Smooth muscle cell (in vitro differentiated cells): ENCODE results near the gene ABCC2. TPM values are rescaled to one million over a fixed set of nuclear protein-coding genes. Genes with fewer than 3 reads are reported as not detected.

Source experiments
- DNase-seq: peaks from one replicate; lab custom pipeline; 2025; ENCODE audit not compliant: unreplicated experiment; lab: John Stamatoyannopoulos, UW
- H2AFZ ChIP-seq: fragments of 200-600 bp; sonication (generic); 2 replicates; pipeline ENCODE4 v1.6.0; 2016; ENCODE audit warnings: antibody characterized with exemption, low read depth, mild to moderate bottlenecking
- H3F3A ChIP-seq: fragments of 200-600 bp; sonication (generic); 2 replicates; pipeline ENCODE4 v1.6.0; 2017; ENCODE audit warnings: antibody characterized with exemption, low read depth
- H3K27ac ChIP-seq: fragments of 200-600 bp; sonication (generic); 2 replicates; pipeline ENCODE4 v1.5.1; 2016; ENCODE audit warnings: low read depth, mild to moderate bottlenecking
- H3K27me3 ChIP-seq: fragments of 200-600 bp; sonication (generic); 2 replicates; pipeline ENCODE4 v1.6.1; 2016; ENCODE audit warnings: low read depth, mild to moderate bottlenecking
- H3K36me3 ChIP-seq: fragments of 200-600 bp; sonication (generic); 2 replicates; pipeline ENCODE4 v1.5.1; 2016; ENCODE audit warnings: low read depth
- H3K4me1 ChIP-seq: fragments of 200-600 bp; sonication (generic); 2 replicates; pipeline ENCODE4 v1.5.1; 2016; ENCODE audit warnings: low read depth
- H3K4me2 ChIP-seq: fragments of 200-600 bp; sonication (generic); 2 replicates; pipeline ENCODE4 v1.6.0; 2016; ENCODE audit warnings: mild to moderate bottlenecking
- H3K4me3 ChIP-seq: fragments of 200-600 bp; sonication (generic); 2 replicates; pipeline ENCODE4 v1.5.1; 2016; ENCODE audit warnings: mild to moderate bottlenecking
- H3K79me2 ChIP-seq: fragments of 200-600 bp; sonication (generic); 2 replicates; pipeline ENCODE4 v1.6.0; 2016; ENCODE audit warnings: low read depth, mild to moderate bottlenecking
- H3K9ac ChIP-seq: fragments of 200-600 bp; sonication (generic); 2 replicates; pipeline ENCODE4 v1.6.0; 2016; ENCODE audit warnings: low read depth
- H3K9me3 ChIP-seq: fragments of 200-600 bp; sonication (generic); replicated peaks from 2 replicates; pipeline ENCODE4 v1.5.1; 2016; ENCODE audit warnings: low read depth
- H4K20me1 ChIP-seq: fragments of 200-600 bp; sonication (generic); 2 replicates; pipeline ENCODE4 v1.6.0; 2016; ENCODE audit warnings: low read depth
- WGBS: methylation state at CpG from one replicate; pipeline ENCODE4 v1.1.7; 2016; ENCODE audit warnings: low lambda C conversion rate; 5-methylcytosine and 5-hydroxymethylcytosine counted together
- polyA plus RNA-seq: library from polyadenylated mRNA; unstranded; fragments of >200 nt; fragmentation: Nextera tagmentation; extraction: Ambion mirVana; gene quantifications from 2 replicates; pipeline ENCODE4 v1.2.1, GENCODE V29; 2016
- total RNA-seq: library from RNA; depleted of rRNA; stranded (reverse); fragments of >200 nt; gene quantifications from 2 replicates; pipeline ENCODE4 v1.2.3, GENCODE V29; 2014
- TF ChIP-seq, protein P1 (sequence below): fragments of 200-600 bp; sonication (generic); IDR thresholded peaks from 2 replicates; pipeline ENCODE4 v1.5.1; 2017; ENCODE audit warnings: borderline replicate concordance, mild to moderate bottlenecking, antibody characterized with exemption; ENCODE audit not compliant: insufficient read depth, poor library complexity, severe bottlenecking

ABCC2 gene
- total and polyA plus RNA-seq, 2 experiments from 2014 or later: 0.36 to 3.0 TPM

DNA sequence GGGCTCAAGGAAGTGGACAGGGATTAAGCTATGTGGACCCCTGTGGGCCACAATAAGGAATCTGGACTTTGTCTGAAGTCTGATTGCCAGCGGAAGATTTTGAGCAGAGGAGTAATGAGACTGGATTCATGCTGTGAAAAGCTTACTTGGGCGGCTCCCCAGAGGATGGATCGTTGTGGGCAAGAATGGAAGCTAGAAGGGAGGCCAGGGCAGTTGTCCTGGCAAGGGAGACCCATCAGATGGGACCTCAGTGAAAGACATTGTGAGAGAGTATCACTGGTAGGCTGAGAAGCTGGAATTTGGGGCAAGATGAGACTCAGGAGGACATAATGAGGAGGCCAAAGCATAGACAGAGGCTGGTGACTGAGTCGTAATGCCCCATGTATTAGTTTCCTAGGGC, 15.6 kb downstream of the ABCC2 start:
- Histone ChIP-seq H2AFZ (no peak overlapping the region), H3K4me1 (no peaks in the 10 kb centered on the region), H3K9ac (no peak overlapping the region), H4K20me1 (no peaks in the 10 kb centered on the region), H3K36me3 (no peaks in the 10 kb centered on the region), H3F3A (no peaks in the 10 kb centered on the region), H3K27me3 (peaks cover 4% of the 10 kb centered on the region), H3K79me2 (no peaks in the 10 kb centered on the region), H3K4me2 (no peak overlapping the region), H3K9me3 (no peaks in the 10 kb centered on the region), H3K27ac (no peak overlapping the region), H3K4me3 (no peak overlapping the region)
- DNase-seq: no peak
- 99% methylated on average over 4 of the region's 4 CpGs for WGBS
- TF ChIP-seq, protein P1, sequence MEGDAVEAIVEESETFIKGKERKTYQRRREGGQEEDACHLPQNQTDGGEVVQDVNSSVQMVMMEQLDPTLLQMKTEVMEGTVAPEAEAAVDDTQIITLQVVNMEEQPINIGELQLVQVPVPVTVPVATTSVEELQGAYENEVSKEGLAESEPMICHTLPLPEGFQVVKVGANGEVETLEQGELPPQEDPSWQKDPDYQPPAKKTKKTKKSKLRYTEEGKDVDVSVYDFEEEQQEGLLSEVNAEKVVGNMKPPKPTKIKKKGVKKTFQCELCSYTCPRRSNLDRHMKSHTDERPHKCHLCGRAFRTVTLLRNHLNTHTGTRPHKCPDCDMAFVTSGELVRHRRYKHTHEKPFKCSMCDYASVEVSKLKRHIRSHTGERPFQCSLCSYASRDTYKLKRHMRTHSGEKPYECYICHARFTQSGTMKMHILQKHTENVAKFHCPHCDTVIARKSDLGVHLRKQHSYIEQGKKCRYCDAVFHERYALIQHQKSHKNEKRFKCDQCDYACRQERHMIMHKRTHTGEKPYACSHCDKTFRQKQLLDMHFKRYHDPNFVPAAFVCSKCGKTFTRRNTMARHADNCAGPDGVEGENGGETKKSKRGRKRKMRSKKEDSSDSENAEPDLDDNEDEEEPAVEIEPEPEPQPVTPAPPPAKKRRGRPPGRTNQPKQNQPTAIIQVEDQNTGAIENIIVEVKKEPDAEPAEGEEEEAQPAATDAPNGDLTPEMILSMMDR: no peak

DNA sequence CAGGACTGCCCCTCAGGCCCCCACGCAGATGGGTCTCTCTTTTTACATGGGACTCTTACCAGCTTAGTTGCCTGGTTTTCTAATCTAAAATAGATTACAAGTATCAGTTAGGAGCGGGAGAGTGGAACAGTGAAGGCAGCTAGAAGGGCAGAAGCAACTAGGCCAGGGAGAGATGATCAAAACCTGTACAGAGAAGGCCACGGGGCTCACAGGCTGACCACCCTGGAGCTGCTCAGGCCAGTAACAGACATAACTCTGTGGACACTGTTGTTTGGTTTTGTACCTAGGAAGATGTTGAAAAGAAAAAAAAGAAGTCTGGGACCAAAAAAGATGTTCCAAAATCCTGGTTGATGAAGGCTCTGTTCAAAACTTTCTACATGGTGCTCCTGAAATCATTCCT, 16.5 kb downstream of the ABCC2 start:
- no peak overlapping the region for H2AFZ ChIP-seq
- no peak for DNase-seq
- H3K27me3 ChIP-seq: peaks cover 6% of the 10 kb centered on the region
- no peaks in the 10 kb centered on the region for H3F3A ChIP-seq
- no peak overlapping the region for H3K4me2 ChIP-seq
- no peaks in the 10 kb centered on the region for H3K4me1 ChIP-seq
- H3K36me3 ChIP-seq: no peaks in the 10 kb centered on the region
- no peaks in the 10 kb centered on the region for H4K20me1 ChIP-seq
- H3K9me3 ChIP-seq: no peaks in the 10 kb centered on the region
- no peak overlapping the region for H3K9ac ChIP-seq
- TF ChIP-seq, protein P1: no peak
- 91% methylated on average over 3 of the region's 3 CpGs for WGBS
- H3K27ac ChIP-seq: no peak overlapping the region
- no peaks in the 10 kb centered on the region for H3K79me2 ChIP-seq
- no peak overlapping the region for H3K4me3 ChIP-seq

DNA sequence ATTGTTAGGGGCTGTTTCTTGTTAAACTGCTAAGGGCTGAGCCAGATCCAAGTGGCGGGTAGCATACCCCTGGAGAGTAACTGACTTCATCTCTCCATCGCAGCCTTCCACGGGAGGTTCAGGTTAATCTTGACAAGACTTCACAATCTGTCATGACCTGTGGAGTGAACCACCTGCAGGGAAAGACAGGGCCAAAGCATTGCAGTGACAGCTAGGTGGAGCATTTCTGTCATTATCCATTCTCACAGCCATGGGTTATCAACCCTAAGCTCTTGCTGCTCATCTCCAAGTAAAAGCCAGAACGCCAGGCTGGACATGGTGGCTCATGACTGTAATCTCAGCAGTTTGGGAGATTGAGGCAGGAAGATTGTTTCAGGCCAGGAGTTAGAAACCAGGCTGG, 17.2 kb downstream of the ABCC2 start:
- H3K36me3 ChIP-seq: no peaks in the 10 kb centered on the region
- H3K4me2 ChIP-seq: no peak overlapping the region
- WGBS: 85% methylated on average over 4 of the region's 4 CpGs
- no peaks in the 10 kb centered on the region for H3K4me1 ChIP-seq
- TF ChIP-seq, protein P1: no peak
- H3F3A ChIP-seq: no peaks in the 10 kb centered on the region
- no peaks in the 10 kb centered on the region for H4K20me1 ChIP-seq
- no peaks in the 10 kb centered on the region for H3K79me2 ChIP-seq
- H3K9ac ChIP-seq: no peak overlapping the region
- H3K9me3 ChIP-seq: no peaks in the 10 kb centered on the region
- H3K4me3 ChIP-seq: no peak overlapping the region
- no peak overlapping the region for H3K27ac ChIP-seq
- H3K27me3 ChIP-seq: peaks cover 9% of the 10 kb centered on the region
- no peak overlapping the region for H2AFZ ChIP-seq
- DNase-seq: no peak

DNA sequence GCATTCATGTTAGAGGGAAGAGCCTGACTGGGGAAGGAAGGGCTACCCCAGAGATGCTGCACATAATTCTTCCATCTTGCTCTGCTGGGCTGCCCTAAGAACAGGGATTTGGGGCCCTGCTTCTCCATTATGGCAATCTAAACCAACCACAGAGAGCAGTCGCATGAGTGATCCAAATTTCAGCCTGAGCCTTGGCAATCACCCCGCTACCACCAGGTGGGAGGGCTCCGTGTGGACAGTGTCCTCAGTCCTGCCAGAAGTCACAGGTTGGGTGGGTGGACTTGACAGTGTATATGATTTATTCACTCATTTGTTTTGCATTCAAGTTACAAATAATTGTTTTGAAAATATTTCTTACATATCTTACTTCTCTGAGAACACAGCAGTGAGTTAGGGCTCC, 22.0 kb downstream of the ABCC2 start:
- no peak overlapping the region for H3K4me2 ChIP-seq
- DNase-seq: no peak
- no peak overlapping the region for H3K4me3 ChIP-seq
- WGBS: 95% methylated on average over 3 of the region's 3 CpGs
- H3K79me2 ChIP-seq: no peaks in the 10 kb centered on the region
- H4K20me1 ChIP-seq: no peaks in the 10 kb centered on the region
- no peak overlapping the region for H3K27ac ChIP-seq
- TF ChIP-seq, protein P1: no peak
- H3K9me3 ChIP-seq: no peaks in the 10 kb centered on the region
- no peak overlapping the region for H2AFZ ChIP-seq
- H3K27me3 ChIP-seq: peaks cover 9% of the 10 kb centered on the region
- no peaks in the 10 kb centered on the region for H3F3A ChIP-seq
- no peak overlapping the region for H3K9ac ChIP-seq
- H3K4me1 ChIP-seq: no peaks in the 10 kb centered on the region
- H3K36me3 ChIP-seq: no peaks in the 10 kb centered on the region
